Fibroblast of peridontal ligament (primary cell): ENCODE results near the gene KRTAP12-4.
"Not testable (repeated sequence)": the region's sequence is repeated elsewhere in the genome, so short reads cannot be mapped to it uniquely, and the experiment has no call there.

ENCODE experiments used
- DNase-seq: peaks from one replicate; pipeline ENCODE4 v3.0.0-alpha.2; 2010; ENCODE audit errors: extremely low read depth

The KRTAP12-4 gene

DNA sequence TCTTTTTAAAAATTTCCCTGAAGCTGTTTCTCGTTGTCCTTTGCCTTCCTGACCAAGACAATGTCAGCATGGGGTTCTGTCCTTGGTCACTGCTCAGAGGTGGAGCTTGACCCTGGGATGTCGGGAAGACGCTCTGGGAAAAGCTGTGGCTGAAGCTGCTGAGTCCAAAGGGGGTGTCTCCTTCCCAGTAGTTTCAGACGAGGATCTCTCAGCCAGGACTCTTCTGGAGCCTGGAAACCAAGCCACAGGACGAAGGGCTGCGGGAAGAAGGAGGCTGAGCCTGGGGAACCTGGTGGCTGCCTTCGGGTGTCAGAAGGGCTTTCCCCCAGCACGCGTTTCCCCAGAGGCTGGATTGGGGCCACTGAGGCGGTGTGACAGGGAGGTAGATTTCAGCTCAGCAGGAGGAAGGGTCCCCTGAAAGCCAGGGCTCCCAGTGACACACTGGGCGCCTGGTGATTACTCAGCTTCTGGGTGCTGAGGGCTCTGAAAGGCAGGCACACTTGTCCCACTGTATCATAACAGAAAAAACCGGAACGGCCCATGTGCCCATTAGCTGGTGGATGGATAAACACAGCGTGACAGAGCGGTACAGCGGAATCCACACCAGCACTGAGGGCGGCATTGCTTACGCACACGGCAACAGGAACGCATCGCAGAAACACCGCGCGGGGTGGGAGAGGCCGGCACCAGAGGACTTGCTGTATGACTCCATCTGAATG lies 32.5 kb upstream of the KRTAP12-4 start:
- DNase-seq: no peak

DNA sequence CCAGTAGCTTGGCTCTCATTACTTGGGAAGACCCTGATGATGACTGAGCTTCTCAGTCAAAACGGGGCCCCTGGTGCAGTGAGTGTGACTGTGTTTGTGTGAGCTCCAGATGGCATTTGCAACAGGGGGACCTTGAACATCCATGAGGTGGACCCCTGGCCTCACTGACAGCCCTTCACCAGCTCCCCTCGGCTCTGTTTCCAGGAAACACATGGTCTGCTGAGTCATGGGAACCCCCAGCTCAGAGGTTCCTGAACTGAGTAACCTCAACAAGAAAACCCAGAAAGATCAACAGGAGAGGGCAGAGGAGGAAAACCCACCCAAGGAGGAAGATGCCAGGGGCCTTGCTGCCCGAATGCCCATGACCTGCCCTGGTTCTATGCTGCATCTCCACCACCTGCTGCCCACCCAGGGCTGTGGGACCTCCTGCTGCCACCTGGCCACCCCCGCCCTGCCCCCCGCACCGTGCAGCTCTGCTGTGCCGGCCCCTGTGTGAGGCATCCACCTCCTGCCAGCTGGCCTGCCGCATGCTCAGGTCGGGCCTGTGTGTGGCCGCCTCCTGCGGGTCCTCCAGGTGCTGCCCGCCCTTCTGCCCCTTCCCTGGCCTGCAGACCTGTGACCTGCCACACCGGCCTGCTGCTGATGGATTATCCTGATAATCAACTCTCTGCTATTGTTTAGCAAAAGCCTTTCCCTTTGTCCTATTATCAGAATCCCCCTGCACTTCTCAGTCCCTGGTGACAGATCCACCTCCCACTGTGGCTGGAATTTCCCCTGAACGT lies 31.7 kb upstream of the KRTAP12-4 start:
- DNase-seq: no peak

GRCh38 chr21:44685050-44685449 lies 30.6 kb upstream of the KRTAP12-4 start:
- DNase-seq: not testable (repeated sequence)

- no peak for DNase-seq
These were observed 30.0 kb upstream of the KRTAP12-4 start for GRCh38 chr21:44684483-44684882.

DNA sequence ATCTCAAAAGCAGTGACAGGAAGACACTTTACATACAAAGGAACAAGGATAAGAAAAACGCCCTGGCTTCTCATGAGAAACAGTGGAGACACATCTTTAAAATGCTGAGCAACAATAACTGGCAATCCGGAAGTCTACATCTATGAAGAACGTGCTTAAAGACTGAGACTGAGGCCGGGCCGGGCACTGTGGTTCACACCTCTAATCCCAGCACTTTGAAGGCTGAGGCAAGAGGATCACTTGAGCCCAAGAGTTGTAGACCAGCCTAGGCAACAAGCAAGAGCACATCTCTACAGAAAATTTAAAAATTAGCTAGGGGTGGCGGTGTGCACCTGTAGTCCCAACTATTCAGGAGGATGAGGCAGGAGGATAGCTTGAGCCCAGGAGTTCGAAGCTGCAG lies 29.6 kb upstream of the KRTAP12-4 start:
- DNase-seq: no peak

- DNase-seq: no peak
These were observed 28.2 kb upstream of the KRTAP12-4 start for GRCh38 chr21:44682580-44683151.

- no peak for DNase-seq
These were observed 27.6 kb upstream of the KRTAP12-4 start, which contains the start of gene KRTAP12-1 for GRCh38 chr21:44681861-44682579. KRTAP12-1 (minus strand) TSS chr21:44682163; CDS start chr21:44682123, 40 bp downstream.

DNA sequence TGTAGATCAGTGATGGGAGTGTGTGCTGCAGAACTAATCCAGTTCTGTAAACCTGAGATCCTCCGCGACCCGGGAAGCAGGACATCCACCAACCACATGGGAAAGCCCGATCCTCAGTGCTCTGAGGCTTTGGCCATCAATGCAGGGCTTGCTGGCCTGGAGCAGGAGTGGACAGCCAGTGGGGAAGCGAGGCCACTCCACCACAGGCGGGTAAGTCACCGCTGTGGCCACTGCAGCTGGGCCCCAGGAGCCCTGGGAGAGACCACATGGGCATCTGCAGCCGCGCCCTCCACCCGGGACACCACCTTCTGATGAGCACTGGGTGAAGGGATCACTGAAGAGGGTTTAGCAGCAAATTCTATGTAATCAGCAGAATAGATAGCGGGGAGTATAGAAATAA lies 26.7 kb upstream of the KRTAP12-4 start:
- no peak for DNase-seq

DNA sequence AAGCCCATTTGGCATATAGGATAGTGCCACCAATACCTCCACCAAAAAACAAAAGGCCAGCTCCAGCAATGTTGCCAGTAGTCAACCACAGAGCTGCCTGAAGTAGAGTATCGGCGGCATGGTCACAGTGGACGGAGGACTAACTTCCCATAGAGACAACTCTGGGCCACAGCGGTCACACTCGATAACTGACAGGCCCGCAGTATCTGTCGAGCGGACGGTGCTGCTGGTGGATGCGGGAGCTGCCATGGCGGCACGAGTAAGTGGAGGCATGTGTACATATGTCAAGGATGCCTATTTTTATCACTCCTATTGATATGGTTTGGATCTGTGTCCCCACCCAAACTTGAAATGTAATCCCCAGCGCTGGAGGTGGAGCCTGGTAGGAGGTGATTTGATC lies 23.4 kb upstream of the KRTAP12-4 start:
- no peak for DNase-seq

DNA sequence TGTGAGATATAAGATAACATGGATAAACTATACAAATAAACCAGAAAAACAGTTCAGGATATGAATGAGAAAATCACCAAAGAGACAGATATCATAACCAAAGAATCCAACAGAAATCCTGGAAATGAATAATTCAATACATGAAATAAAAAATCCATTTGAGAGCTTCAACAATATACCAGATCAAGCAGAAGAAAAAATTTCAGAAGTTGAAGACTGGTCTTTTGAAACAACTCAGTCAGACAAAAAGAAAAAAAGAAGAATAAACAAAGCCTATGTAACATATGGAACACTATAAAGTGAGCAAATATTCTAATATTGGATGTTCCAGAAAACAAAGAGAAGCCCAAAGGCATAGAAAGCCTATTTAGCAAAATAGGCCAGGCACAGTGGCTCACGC lies 17.5 kb upstream of the KRTAP12-4 start:
- DNase-seq: no peak

DNA sequence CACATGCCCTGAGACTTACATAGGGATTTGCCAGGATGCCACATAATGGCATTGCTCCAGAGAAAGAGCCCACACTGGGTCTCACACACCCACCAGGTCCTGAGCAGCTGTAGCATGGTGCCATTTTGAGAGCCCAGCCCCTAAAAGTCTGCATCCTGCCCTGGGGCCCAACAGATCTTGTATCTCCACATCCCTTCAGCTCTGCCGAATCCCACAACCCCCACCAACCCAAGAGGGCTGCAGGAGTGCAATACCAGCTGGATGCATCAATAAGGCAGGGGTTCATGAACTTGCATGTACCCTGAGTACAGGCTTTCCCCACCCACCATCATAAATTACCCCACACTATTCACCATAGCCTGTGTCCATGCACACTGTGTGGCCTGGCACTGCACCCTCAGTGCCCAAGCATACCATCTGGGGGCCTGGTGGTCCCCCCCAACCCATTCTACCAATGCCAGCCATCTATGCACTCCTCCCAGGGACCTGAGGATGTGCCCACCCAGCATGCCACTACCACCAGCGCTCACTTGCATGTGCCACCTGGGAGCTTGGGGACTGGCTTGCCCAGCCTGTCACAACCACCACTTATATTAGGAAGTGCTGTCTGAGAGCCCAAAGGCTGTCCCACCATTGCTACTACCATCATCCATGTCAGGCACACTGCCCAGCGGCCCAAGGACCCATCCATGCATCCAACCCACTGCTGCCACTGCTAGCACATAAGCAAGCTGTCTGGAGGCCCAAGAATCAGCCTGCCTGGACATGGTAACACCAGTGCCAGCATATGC lies 16.4 kb upstream of the KRTAP12-4 start:
- no peak for DNase-seq

- DNase-seq: no peak
These were observed 13.2 kb upstream of the KRTAP12-4 start for GRCh38 chr21:44667612-44668011.

DNA sequence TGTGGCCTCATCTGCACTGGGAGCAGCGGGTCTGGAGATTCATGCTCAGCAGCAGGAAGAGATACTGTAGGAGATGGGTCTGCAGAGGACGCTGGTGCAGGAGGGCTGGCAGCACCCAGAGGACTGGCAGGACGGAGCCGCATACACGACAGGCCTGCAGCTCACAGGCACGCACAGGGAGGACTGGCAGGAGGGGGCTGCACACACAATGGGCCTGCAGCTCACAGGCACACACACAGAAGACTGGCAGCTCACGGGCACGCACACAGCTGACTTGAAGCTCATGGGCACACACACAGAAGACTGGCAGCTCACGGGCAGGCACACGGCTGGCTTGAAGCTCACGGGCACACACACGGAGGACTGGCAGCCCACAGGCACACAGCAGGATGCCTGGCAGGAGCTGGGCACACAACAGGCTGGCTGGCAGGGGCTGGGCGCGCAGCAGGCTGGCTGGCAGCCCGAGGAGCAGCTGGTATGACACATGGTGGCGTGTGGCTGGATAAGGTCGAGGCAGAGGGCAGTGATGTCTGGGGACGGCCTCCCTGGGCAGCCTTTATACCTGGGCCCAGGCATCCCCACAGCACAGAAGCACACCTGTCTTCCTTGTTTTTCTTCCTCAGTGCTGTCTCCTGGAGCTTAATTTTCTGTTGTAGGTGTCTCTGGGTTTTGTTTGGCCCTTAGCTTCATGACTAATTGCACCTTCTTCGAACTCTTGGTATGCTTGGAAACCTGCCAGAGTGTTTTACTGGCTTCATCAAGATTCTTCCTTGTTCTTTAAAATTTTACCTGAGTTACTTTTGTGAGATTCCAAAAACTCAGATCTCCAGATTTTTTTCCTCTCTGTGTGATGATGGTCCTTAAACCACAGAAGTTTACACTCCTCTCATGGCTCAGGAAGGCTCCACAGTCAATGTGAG lies 12.2 kb upstream of the KRTAP12-4 start, which contains the start of gene KRTAP12-2:
TSS of gene KRTAP12-2 (minus strand) at position 527 of the 920 bp plus-strand sequence. CDS start at position 486, 41 bp downstream.
- no peak for DNase-seq

DNA sequence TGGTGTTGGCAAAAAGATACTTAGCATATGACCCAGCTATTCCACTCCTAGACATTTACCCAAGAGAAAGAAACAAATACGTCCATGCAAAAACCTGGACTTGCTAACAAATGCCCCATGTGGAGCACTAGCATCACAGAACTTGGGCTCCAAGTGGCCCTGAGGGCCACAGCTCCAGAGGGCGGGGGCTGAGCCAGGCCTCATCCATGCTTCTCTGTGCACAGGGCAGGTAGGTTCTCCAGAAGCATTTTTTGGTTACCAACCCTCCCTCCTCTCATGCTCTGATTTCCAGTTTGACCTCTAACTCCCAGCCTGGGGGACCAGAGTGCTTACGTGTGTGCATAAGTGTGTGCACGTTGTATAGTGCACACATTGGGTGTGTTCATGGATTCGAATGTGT lies 10.2 kb upstream of the KRTAP12-4 start:
- DNase-seq: no peak

- DNase-seq: not testable (repeated sequence)
These were observed 7.1 kb upstream of the KRTAP12-4 start for GRCh38 chr21:44661567-44661966.

DNA sequence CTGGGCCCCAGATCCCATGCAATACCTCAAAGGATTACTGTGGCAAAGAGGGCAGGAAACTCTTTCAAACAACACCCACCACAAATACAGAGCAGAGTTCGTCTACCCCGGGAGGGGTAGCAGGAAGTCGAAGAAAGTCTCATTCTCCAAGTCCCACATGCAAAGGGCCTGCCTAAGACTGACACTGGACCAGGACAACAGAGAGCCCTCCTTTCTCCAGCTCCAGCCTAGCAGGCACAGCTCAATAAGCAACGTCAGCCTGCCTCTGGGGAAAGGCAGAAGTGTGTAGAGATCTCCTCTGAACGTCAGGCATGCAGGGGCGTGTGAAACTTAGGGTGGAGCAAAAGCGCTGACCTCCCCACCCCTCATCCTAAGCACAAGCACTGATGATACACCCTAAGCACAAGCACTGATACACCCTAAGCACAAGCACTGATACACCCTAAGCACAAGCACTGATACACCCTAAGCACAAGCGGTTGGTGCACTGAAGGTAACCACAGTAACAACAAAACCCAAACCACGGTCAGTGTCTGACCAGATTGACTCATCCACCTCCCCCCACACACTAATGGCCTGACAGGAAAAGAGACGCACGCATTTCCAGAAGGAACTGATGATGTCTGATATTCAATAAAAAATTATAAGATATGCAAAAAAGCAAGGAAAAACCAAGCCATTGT lies 4.6 kb upstream of the KRTAP12-4 start:
- no peak for DNase-seq

- no peak for DNase-seq
These were observed 4.1 kb upstream of the KRTAP12-4 start for GRCh38 chr21:44658541-44658910.

- DNase-seq: no peak
These were observed 3.4 kb upstream of the KRTAP12-4 start, which contains the start of gene KRTAP12-3 for GRCh38 chr21:44657635-44658540. KRTAP12-3 (plus strand) TSS chr21:44657932; CDS start chr21:44657980, 48 bp downstream.
